NCI-H1694 (cell line): Measurements from ENCODE around the gene NRXN3.

Source experiments
- DNase-seq: peaks from one replicate; lab custom pipeline; 2025; lab: John Stamatoyannopoulos, UW

The NRXN3 gene

GRCh38 chr14:78823035-78823434 lies 652.9 kb downstream of the NRXN3 start:
- DNase-seq = no peak

DNA sequence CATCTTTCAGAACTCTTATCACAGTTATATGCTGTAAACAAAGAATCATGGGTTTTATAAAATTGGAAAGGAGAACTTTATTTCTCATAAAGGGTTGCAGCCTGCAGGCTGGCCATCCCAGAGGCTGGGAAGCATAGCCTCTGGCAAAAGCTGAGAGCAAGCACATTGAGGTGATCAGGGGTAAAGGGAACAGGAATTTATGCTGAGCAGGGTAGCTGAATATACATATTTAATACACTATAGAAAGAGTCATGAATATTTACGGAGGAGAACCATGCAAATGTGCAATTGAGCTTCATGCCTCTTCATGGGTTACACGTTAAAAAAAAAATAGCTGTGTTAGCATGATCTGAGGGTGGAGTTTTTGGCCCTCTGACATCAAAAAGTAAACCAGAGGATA lies 653.3 kb downstream of the NRXN3 start:
- no peak for DNase-seq

DNA sequence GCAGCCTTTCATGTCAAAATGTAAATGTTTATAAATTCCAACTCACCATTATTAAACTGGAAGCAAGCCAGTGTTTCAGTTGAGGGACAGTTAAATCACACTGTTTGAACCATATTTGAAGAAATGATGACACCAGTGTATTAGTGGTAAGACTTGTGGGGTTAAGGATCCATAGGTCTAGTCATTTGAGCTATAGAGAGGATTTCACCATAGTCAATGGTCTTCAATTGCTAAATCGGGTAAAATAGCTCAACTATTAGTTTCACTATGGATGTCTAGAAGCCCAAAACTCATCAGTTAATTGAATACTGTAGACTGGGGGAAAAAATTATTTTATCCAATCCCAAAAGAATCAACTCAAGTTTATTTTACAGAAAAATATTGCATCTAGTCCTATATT lies 659.1 kb downstream of the NRXN3 start:
- no peak for DNase-seq

- DNase-seq = peak; percentile 96
Measured at GRCh38 chr14:78834766-78835451, 664.7 kb downstream of the NRXN3 start.

- no peak for DNase-seq
Measured at GRCh38 chr14:78835909-78836308, 665.7 kb downstream of the NRXN3 start.

- DNase-seq = peak; percentile 93
Measured at GRCh38 chr14:78836777-78837176, 666.6 kb downstream of the NRXN3 start.

DNA sequence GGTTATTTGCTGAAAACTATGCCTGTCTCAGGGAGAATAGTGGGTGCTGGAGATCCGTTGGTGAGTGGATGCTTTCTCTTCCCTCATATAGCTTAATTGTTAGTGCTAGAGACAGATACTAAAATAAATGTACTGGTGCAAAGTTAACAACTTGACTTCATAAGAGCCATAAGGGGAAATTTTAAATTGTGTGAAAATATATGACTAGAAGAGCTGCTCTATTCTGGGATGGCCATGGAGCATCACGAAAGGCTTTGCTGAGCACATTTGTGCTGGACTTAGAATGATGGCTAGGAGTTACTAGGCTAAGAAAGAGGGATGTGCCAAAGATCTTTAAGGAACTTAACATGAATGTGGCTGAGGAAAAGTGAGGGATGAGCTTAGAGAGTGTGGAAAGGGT lies 668.8 kb downstream of the NRXN3 start:
- no peak for DNase-seq

DNA sequence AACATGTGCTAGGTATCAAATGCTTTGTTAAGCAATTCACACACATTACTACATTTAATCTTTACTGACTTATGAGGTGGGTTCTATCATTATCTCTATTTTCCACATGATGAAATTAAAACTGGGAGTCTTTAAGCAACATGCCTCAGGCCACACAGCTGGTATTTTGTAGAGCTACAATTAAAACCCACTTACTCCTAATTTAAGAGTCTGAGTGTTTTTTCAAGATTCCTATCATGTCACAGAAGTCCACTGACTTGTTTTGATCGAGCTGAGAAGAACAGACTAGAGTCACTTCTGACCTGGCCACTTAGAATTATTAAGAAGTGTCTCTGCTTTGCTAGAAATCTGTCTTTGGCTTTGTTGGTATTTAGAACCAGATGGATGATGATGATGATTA lies 670.7 kb downstream of the NRXN3 start:
- DNase-seq = no peak

- DNase-seq = no peak
Measured at GRCh38 chr14:78847801-78848200, 677.6 kb downstream of the NRXN3 start.

- DNase-seq = peak; percentile 55
Measured at GRCh38 chr14:78848234-78848820, 678.2 kb downstream of the NRXN3 start.

DNA sequence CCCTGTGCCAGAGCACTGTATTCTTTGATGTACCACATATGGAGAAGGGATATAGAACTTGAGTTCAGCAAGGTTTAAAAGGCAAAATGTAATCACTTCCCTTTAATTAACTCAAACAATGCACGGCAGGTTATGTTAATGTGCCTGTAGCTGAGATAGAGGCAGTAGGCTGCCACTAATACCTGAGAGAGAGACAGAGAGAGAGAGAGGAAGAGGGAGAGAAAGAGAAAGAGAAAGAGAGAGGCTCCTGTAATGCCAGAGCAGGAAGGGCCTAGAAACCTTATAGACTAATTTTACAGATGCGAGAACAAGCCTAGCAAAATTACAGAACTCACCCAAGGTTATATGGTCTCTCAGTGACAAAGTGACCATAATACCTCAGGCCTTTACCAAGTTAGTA lies 679.8 kb downstream of the NRXN3 start:
- no peak for DNase-seq

- DNase-seq = no peak
Measured at GRCh38 chr14:78851189-78851588, 681.0 kb downstream of the NRXN3 start.

- no peak for DNase-seq
Measured at GRCh38 chr14:78852040-78852439, 681.9 kb downstream of the NRXN3 start.

DNA sequence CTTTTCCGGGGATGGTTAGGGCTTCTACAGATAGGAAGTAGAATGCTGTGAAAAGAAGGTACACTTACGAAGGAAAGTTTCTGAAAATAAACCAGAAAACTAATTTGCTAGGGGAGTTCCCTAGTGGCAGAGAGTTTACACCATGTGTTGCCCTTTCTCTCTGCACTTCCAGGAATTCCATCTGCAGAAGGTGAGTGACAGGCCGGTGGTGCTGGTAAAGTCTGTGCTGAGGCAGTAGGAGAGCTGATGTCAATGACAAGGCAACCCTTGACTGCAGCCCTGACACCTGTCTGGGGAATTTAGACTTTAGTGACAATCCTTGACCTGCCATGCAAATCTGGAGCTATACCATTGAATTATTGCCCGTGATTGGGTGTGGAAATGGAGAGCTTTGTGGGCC lies 687.8 kb downstream of the NRXN3 start:
- DNase-seq = no peak

DNA sequence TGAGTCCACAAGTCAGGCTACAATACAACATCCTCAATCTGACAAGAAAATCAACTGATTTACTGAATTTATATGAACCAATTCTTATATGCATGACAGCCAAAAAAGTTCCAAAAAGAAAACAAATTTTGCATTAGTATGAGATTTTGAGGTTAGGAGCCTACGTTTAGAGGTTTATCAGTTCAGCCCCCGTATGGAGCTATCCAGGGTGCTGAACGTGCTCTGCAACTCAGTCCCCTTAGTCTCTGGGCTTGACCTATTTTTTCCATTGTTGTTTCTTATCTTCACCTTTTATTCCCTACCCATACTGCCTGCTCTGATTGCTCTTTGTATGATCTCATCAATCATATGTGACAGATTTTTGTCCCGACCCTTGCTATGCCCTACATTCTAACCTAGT lies 693.0 kb downstream of the NRXN3 start:
- DNase-seq = no peak

- DNase-seq = no peak
Measured at GRCh38 chr14:78872837-78873236, 702.7 kb downstream of the NRXN3 start.

DNA sequence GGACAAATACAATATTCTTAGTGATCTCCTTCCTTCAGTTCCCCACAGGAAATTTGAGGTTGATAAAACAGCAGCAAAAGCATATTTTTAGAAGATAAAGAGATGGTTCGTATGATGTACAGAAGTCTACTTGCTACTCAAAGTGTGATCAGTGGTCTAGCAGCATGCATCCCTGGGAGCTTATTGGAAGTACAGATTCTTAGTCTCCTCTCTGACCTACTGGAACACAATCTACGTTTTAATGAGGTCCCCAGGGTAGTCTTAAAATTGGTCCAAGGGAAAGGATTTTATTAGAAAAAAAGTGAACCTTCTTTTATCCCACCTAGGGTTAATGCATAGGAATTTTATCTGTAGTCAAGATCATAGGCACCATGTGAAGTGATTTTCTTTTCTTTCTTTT lies 703.4 kb downstream of the NRXN3 start:
- no peak for DNase-seq

GRCh38 chr14:78875049-78875448 lies 704.9 kb downstream of the NRXN3 start:
- DNase-seq = no peak

GRCh38 chr14:78885884-78886283 lies 715.7 kb downstream of the NRXN3 start:
- no peak for DNase-seq

- no peak for DNase-seq
Measured at GRCh38 chr14:78897443-78897842, 727.3 kb downstream of the NRXN3 start.

DNA sequence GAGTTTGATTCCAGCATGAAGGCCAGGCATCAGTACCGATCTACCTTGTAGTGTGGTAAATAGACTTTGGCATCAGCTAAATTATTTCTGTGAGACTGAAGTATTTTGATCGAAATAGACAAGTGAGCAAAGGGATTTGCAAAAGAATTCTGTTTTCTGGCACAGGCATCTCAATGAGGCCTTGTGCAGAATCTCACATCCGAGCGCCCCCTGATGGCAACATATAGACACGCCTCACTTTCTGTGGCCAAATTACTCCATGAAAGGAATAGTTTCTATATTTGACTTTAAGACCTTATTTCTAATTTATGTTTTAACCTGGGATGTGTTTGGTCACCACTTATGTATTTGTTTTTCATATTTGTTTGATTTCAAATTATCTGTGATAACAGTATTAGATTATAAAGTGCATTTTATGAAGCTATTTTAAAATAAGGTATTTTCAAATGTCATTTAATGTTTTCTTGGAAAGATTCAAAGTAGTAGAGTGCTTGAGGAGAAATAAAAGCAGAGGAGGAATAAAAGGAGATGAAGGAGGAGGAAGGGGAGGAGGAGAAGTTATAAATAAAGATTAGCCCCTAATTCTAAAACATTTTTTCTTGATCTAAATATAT lies 731.9 kb downstream of the NRXN3 start:
- peak; percentile 68 for DNase-seq

- no peak for DNase-seq
Measured at GRCh38 chr14:78904094-78904493, 733.9 kb downstream of the NRXN3 start.

GRCh38 chr14:78917462-78917861 lies 747.3 kb downstream of the NRXN3 start:
- DNase-seq = no peak

DNA sequence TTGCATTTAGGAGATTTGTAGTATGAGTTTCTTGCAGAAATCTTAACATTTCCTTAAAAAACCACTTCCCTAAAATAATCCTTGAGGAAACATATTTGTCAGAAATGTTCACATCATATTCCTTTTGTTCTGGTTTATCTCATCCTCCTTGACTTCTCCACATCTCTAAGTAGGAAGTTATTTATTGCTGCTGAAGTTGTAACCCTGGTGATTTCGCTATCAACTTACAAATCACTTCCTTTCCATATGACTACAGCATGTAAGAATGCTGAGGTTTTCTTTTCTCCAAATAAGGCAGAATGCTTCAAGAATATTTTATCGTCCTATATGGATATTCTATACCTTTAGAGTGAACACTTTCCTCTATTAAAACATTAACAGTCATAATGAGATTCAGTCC lies 751.7 kb downstream of the NRXN3 start:
- DNase-seq = no peak
